ENCODE results near the gene PRR15L.

- TF ChIP-seq POLR2AphosphoS5 (IDR thresholded peaks at IDR 0.05; ENCODE audit: insufficient read depth in 1 of 2, low read depth in 1 of 2) (no peak), POLR2A (IDR thresholded peaks at IDR 0.05) (no peak)
These were observed 49.4 kb upstream of the PRR15L start for GRCh38 chr17:48006936-48007709.
